DOHH2 (cell line): ENCODE data around the gene NDUFS4.
"Not testable (repeated sequence)": the region's sequence is repeated elsewhere in the genome, so short reads cannot be mapped to it uniquely, and the experiment has no call there.

Experiments
- H3F3A ChIP-seq: fragments of 200-600 bp; sonication (generic), shearing (Covaris generic); 2 replicates; pipeline ENCODE4 v1.6.0; 2016; ENCODE audit warnings: antibody characterized with exemption, mild to moderate bottlenecking; ENCODE audit not compliant: control insufficient read depth, insufficient read depth
- H3K27ac ChIP-seq: fragments of 200-600 bp; sonication (generic); 2 replicates; pipeline ENCODE4 v1.5.1; 2014; ENCODE audit warnings: low read depth, mild to moderate bottlenecking, low read length, moderate library complexity
- H3K27me3 ChIP-seq: fragments of 200-600 bp; sonication (generic); 2 replicates; pipeline ENCODE4 v1.6.1; 2014; ENCODE audit warnings: mild to moderate bottlenecking, low read length, mixed read lengths; ENCODE audit not compliant: control insufficient read depth
- H3K36me3 ChIP-seq: fragments of 200-600 bp; sonication (generic); 2 replicates; pipeline ENCODE4 v1.6.1; 2014; ENCODE audit warnings: mild to moderate bottlenecking, low read length, moderate library complexity, mixed read lengths; ENCODE audit not compliant: control insufficient read depth
- H3K4me1 ChIP-seq: fragments of 200-600 bp; sonication (generic); 2 replicates; pipeline ENCODE4 v1.6.1; 2014; ENCODE audit warnings: mild to moderate bottlenecking, low read length, mixed read lengths; ENCODE audit not compliant: control insufficient read depth
- H3K4me2 ChIP-seq: fragments of 200-600 bp; sonication (generic); 2 replicates; pipeline ENCODE4 v1.6.0; 2014; ENCODE audit warnings: mild to moderate bottlenecking, low read length, moderate library complexity
- H3K4me3 ChIP-seq: fragments of 200-600 bp; sonication (generic); 2 replicates; pipeline ENCODE4 v1.5.1; 2014; ENCODE audit warnings: mild to moderate bottlenecking, low read length, mixed read lengths
- H3K79me2 ChIP-seq: fragments of 200-600 bp; sonication (generic); 2 replicates; pipeline ENCODE4 v1.6.1; 2014; ENCODE audit warnings: mild to moderate bottlenecking, low read length, mixed read lengths; ENCODE audit not compliant: control insufficient read depth
- H3K9me2 ChIP-seq: fragments of 200-600 bp; sonication (generic); replicated peaks from 2 replicates; pipeline ENCODE4 v1.6.1; 2014; ENCODE audit warnings: mild to moderate bottlenecking, low read length, mixed read lengths; ENCODE audit not compliant: control insufficient read depth
- H3K9me3 ChIP-seq: fragments of 200-600 bp; sonication (generic); 2 replicates; pipeline ENCODE4 v1.6.1; 2014; ENCODE audit warnings: antibody characterized with exemption, low read length, mixed read lengths; ENCODE audit not compliant: control insufficient read depth, insufficient read depth
- H4K20me1 ChIP-seq: fragments of 200-600 bp; sonication (generic); 2 replicates; pipeline ENCODE4 v1.6.0; 2014; ENCODE audit warnings: low read depth, mild to moderate bottlenecking, antibody characterized with exemption, low read length, moderate library complexity; ENCODE audit not compliant: control insufficient read depth, insufficient read depth
- CTCF ChIP-seq: fragments of 200-600 bp; sonication (generic); IDR thresholded peaks from one replicate; pipeline ENCODE4 v1.5.1; 2014; ENCODE audit warnings: antibody characterized with exemption, mild to moderate bottlenecking, low read depth, low read length; ENCODE audit not compliant: poor library complexity, severe bottlenecking
- EZH2phosphoT487 ChIP-seq: fragments of 200-600 bp; sonication (generic); IDR thresholded peaks from 2 replicates; pipeline ENCODE4 v1.6.1; 2017; ENCODE audit warnings: borderline replicate concordance, mild to moderate bottlenecking, antibody characterized with exemption, low read length, moderate library complexity, mixed read lengths

NDUFS4 gene

DNA sequence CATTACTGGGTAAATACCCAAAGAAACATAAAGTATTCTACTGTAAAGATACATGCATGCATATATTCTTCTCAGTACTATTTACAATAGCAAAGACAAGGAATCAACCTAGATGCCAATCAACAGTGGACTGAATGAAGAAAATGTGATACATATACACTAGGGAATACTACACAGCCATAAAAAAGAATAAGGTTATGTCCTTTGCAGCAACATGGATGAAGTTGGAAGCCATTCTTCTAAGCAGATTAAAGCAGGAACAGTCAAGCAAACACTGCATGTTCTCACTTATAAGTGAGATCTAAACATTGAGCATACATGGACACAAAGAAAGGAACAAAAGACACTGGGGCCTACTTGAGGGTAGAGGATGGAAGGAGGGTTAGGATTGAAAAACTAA is 39.6 kb upstream of the NDUFS4 start:
- Histone ChIP-seq H3K9me2 (no peaks in the 10 kb centered on the region), H3K27me3 (no peaks in the 10 kb centered on the region), H3K9me3 (no peaks in the 10 kb centered on the region), H3K36me3 (no peaks in the 10 kb centered on the region), H4K20me1 (no peaks in the 10 kb centered on the region), H3K4me3 (no peak overlapping the region), H3K4me2 (no peak overlapping the region), H3F3A (no peaks in the 10 kb centered on the region), H3K27ac (no peak overlapping the region), H3K4me1 (no peaks in the 10 kb centered on the region), H3K79me2 (no peaks in the 10 kb centered on the region)
- TF ChIP-seq EZH2phosphoT487: no peak

DNA sequence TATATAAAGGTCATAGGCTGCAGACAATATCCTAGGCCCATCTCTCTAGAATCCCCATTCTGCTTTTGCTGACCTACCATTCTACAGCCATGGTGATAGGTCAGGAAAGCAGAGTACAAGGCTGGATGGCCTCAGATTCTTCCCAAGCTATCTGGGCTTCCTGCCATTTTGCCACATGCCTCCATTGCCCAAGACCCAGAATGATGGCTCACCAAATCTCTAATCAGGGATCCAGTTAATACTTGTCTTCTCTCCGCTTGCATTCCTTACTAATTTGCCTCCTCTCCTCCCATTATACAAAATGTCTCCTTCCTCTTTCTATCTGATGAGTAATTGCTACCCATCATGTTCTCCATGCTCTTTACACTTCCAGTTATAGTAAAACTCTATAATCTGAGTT is 22.7 kb upstream of the NDUFS4 start:
- Histone ChIP-seq H3F3A (no peaks in the 10 kb centered on the region), H3K4me1 (no peaks in the 10 kb centered on the region), H3K4me3 (no peak overlapping the region), H3K9me3 (no peaks in the 10 kb centered on the region), H4K20me1 (no peaks in the 10 kb centered on the region), H3K79me2 (no peaks in the 10 kb centered on the region), H3K9me2 (no peaks in the 10 kb centered on the region), H3K4me2 (no peak overlapping the region), H3K36me3 (no peaks in the 10 kb centered on the region), H3K27me3 (no peaks in the 10 kb centered on the region), H3K27ac (no peak overlapping the region)
- TF ChIP-seq CTCF (no peak), EZH2phosphoT487 (no peak)

- H3K9me3 ChIP-seq, H3K79me2 ChIP-seq, H3K9me2 ChIP-seq, H3K4me3 ChIP-seq, H3F3A ChIP-seq, H3K36me3 ChIP-seq, H3K4me2 ChIP-seq, H3K4me1 ChIP-seq, H3K27ac ChIP-seq, H4K20me1 ChIP-seq: not testable (repeated sequence)
- H3K27me3 ChIP-seq: peaks cover 11% of the 10 kb centered on the region; the same call in 1 of the 2 replicates
Measured at GRCh38 chr5:53540739-53541138, 19.7 kb upstream of the NDUFS4 start.

GRCh38 chr5:53541859-53542258 is 18.6 kb upstream of the NDUFS4 start:
- Histone ChIP-seq H3K27me3 (peaks cover 11% of the 10 kb centered on the region), H4K20me1 (no peaks in the 10 kb centered on the region), H3K4me2 (no peak overlapping the region), H3K9me2 (no peaks in the 10 kb centered on the region), H3K9me3 (no peaks in the 10 kb centered on the region), H3K4me1 (no peaks in the 10 kb centered on the region), H3K4me3 (no peak overlapping the region), H3K79me2 (no peaks in the 10 kb centered on the region), H3K27ac (no peak overlapping the region), H3F3A (no peaks in the 10 kb centered on the region), H3K36me3 (no peaks in the 10 kb centered on the region)
- TF ChIP-seq CTCF (no peak), EZH2phosphoT487 (no peak)
